ENCODE results near the gene TAP1.

TAP1 gene

DNA sequence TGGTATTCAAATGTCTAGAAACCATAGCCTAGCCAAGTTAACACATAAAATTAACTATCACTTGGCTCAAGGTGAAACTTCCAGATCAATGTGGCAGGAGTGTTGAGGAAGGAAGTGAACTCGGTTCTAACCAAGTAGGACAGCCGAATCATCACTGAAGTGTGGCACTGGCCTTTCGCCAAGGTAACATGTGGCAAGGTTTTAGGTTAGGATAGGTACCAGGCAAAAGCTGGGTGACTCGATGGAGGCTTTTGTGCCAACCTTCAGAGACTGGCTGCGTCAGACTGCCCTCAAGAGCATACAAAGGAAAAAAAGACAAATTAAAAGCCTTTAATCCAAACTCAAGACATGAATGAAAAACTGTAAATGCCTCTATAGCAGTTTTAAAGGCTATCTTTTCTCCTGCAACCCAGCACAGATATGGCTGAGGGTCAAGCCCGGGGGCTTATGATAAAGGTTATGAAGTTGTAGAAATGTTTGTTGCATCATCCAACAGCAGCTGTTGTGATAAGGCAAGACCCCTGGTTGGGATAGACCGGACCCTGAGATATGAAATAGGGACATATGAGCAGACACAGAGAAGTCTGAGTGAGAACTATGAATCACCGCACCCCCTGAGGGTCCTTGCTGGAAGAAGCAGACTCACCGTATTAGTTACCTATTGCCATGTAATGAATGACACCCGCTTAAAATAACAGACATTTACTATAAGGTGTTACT is 12.4 kb upstream of the TAP1 start:
- Histone ChIP-seq H3K4me2 (ENCODE audit: low read length) (no peak overlapping the region), H3K79me2 (ENCODE audit: control insufficient read depth, low read length) (no peaks in the 10 kb centered on the region), H3K4me1 (ENCODE audit: control insufficient read depth, low read length) (peaks cover 35% of the 10 kb centered on the region), H3K36me3 (ENCODE audit: control insufficient read depth, low read length) (no peaks in the 10 kb centered on the region), H3K9me3 (ENCODE audit: control insufficient read depth, insufficient read depth, low read length) (no peaks in the 10 kb centered on the region), H3F3A (ENCODE audit: control insufficient read depth, insufficient read depth) (peaks cover 3% of the 10 kb centered on the region; the same call in 1 of the 2 replicates), H4K20me1 (ENCODE audit: control insufficient read depth, insufficient read depth, low read depth, low read length) (no peaks in the 10 kb centered on the region), H3K4me3 (ENCODE audit: low read length) (no peak overlapping the region), H3K9me2 (replicated peaks; ENCODE audit: control insufficient read depth, low read length) (no peaks in the 10 kb centered on the region), H3K27ac (ENCODE audit: low read depth, low read length) (no peak overlapping the region), H3K27me3 (ENCODE audit: control insufficient read depth, low read length) (no peaks in the 10 kb centered on the region)
- TF ChIP-seq EZH2phosphoT487 (IDR thresholded peaks at IDR 0.05; ENCODE audit: borderline replicate concordance, low read length): no peak
- TF ChIP-seq, protein P1, sequence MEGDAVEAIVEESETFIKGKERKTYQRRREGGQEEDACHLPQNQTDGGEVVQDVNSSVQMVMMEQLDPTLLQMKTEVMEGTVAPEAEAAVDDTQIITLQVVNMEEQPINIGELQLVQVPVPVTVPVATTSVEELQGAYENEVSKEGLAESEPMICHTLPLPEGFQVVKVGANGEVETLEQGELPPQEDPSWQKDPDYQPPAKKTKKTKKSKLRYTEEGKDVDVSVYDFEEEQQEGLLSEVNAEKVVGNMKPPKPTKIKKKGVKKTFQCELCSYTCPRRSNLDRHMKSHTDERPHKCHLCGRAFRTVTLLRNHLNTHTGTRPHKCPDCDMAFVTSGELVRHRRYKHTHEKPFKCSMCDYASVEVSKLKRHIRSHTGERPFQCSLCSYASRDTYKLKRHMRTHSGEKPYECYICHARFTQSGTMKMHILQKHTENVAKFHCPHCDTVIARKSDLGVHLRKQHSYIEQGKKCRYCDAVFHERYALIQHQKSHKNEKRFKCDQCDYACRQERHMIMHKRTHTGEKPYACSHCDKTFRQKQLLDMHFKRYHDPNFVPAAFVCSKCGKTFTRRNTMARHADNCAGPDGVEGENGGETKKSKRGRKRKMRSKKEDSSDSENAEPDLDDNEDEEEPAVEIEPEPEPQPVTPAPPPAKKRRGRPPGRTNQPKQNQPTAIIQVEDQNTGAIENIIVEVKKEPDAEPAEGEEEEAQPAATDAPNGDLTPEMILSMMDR (IDR thresholded peaks at IDR 0.05; ENCODE audit: low read depth, low read length, poor library complexity, severe bottlenecking): no peak

DNA sequence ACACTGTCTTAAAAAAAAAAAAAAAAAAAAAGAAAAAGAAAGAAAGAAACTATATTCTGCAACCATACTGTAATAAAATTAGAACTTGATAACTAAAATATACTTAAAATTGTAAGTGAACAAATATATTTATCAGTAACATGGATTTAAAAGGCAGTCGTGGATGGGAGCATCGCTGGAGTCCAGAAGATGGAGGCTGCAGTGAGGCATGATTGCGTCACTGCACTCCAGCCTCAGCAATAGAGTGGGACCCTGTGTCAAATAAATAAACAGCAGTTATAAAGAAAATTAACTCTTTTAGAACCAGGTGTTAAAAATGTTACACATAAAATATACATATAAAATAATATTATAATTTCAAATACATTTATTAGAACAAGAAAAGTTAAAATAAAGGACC is 9.2 kb upstream of the TAP1 start:
- H4K20me1 ChIP-seq (ENCODE audit: control insufficient read depth, insufficient read depth, low read depth, low read length): no peaks in the 10 kb centered on the region
- H3K4me2 ChIP-seq (ENCODE audit: low read length): no peak overlapping the region
- no peaks in the 10 kb centered on the region for H3K9me2 ChIP-seq (replicated peaks; ENCODE audit: control insufficient read depth, low read length)
- no peak overlapping the region for H3K27ac ChIP-seq (ENCODE audit: low read depth, low read length)
- H3K9me3 ChIP-seq (ENCODE audit: control insufficient read depth, insufficient read depth, low read length): no peaks in the 10 kb centered on the region
- H3K27me3 ChIP-seq (ENCODE audit: control insufficient read depth, low read length): no peaks in the 10 kb centered on the region
- H3F3A ChIP-seq (ENCODE audit: control insufficient read depth, insufficient read depth): peaks cover 3% of the 10 kb centered on the region; the same call in 1 of the 2 replicates
- TF ChIP-seq, protein P1 (IDR thresholded peaks at IDR 0.05; ENCODE audit: low read depth, low read length, poor library complexity, severe bottlenecking): no peak
- no peak for TF ChIP-seq EZH2phosphoT487 (IDR thresholded peaks at IDR 0.05; ENCODE audit: borderline replicate concordance, low read length)
- H3K79me2 ChIP-seq (ENCODE audit: control insufficient read depth, low read length): no peaks in the 10 kb centered on the region
- no peak overlapping the region for H3K4me3 ChIP-seq (ENCODE audit: low read length)
- peaks cover 47% of the 10 kb centered on the region for H3K4me1 ChIP-seq (ENCODE audit: control insufficient read depth, low read length)
- no peaks in the 10 kb centered on the region for H3K36me3 ChIP-seq (ENCODE audit: control insufficient read depth, low read length)

DNA sequence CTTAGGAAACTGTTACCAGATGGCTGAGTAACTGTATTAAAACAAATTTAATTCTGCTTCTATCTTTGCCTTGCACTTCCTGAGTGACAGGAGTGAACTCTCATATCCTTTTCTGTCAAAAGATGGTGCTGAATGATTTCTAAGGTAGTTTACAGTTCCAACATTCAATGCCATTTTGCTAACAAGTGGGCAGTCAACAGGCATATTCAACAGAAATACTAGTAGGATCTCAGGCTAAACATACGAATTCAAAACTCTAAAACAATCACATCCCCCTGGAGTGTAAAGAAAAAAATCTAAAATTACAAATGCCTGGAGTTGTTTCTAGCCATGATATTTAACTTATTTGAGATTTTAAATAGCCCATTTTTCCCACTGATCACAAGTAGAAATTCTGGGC is 7.2 kb upstream of the TAP1 start:
- H3K27ac ChIP-seq (ENCODE audit: low read depth, low read length): no peak overlapping the region
- no peak for TF ChIP-seq EZH2phosphoT487 (IDR thresholded peaks at IDR 0.05; ENCODE audit: borderline replicate concordance, low read length)
- TF ChIP-seq, protein P1 (IDR thresholded peaks at IDR 0.05; ENCODE audit: low read depth, low read length, poor library complexity, severe bottlenecking): no peak
- H3K4me3 ChIP-seq (ENCODE audit: low read length): peak overlapping the region; percentile 19; the same call in 1 of the 2 replicates

More for the DNA sequence above, 7.2 kb upstream of the TAP1 start:
- Histone ChIP-seq H3K9me3 (ENCODE audit: control insufficient read depth, insufficient read depth, low read length) (no peaks in the 10 kb centered on the region), H3K36me3 (ENCODE audit: control insufficient read depth, low read length) (no peaks in the 10 kb centered on the region), H3K79me2 (ENCODE audit: control insufficient read depth, low read length) (no peaks in the 10 kb centered on the region), H4K20me1 (ENCODE audit: control insufficient read depth, insufficient read depth, low read depth, low read length) (no peaks in the 10 kb centered on the region), H3F3A (ENCODE audit: control insufficient read depth, insufficient read depth) (peaks cover 3% of the 10 kb centered on the region; the same call in 1 of the 2 replicates), H3K9me2 (replicated peaks; ENCODE audit: control insufficient read depth, low read length) (no peaks in the 10 kb centered on the region), H3K4me1 (ENCODE audit: control insufficient read depth, low read length) (peaks cover 27% of the 10 kb centered on the region), H3K27me3 (ENCODE audit: control insufficient read depth, low read length) (no peaks in the 10 kb centered on the region), H3K4me2 (ENCODE audit: low read length) (peak overlapping the region; percentile 49)
